Stimulated activated naive B cell treated with anti-CD40 and anti-IgM and Interleukin-4, amounts not matched to agents 10 μg/mL and 1 μg/mL and 100 μg/mL, for 72 hours (primary cell): ENCODE measurements around the gene ITGA7.
A peak's percentile ranks its signal among the peaks of the same experiment; 100 is the strongest.

ENCODE experiments used
- ATAC-seq, 2 donors: fragments of 150-1000 bp; cut with Tn5 transposase; replicated peaks; 2 replicates each; pipeline ENCODE4 v1.10.0; 2021; ENCODE audit warnings: moderate library complexity in 1 of 2
- DNase-seq: peaks from one replicate; pipeline ENCODE4 v3.0.0; 2021
- H3K27ac Mint-ChIP-seq: one replicate; pipeline ENCODE4 v1.8.0; 2022; ENCODE audit warnings: mild to moderate bottlenecking, mixed read lengths
- H3K27me3 Mint-ChIP-seq, 2 donors: one replicate each; pipeline ENCODE4 v1.8.0; 2022; ENCODE audit warnings: mixed read lengths in 2 of 2
- H3K36me3 Mint-ChIP-seq, 2 donors: one replicate each; pipeline ENCODE4 v1.8.0; 2022; ENCODE audit warnings: mixed read lengths in 2 of 2, mild to moderate bottlenecking in 1 of 2
- H3K4me1 Mint-ChIP-seq, 2 donors: one replicate each; pipeline ENCODE4 v1.8.0; 2022; ENCODE audit warnings: mixed read lengths in 2 of 2, mild to moderate bottlenecking in 1 of 2
- H3K4me3 Mint-ChIP-seq, 2 donors: one replicate each; pipeline ENCODE4 v1.8.0; 2022; ENCODE audit warnings: mild to moderate bottlenecking in 2 of 2, mixed read lengths in 2 of 2, moderate library complexity in 1 of 2
- H3K9me3 Mint-ChIP-seq, 2 donors: one replicate each; pipeline ENCODE4 v1.8.0; 2022; ENCODE audit warnings: mixed read lengths in 2 of 2, mild to moderate bottlenecking in 1 of 2

ITGA7 gene

GRCh38 chr12:55676707-55677106, 31.0 kb downstream of the ITGA7 start:
- no peak for DNase-seq
- Mint-ChIP-seq H3K27ac (no peak overlapping the region), H3K4me3 (no peak overlapping the region), H3K36me3 (peaks cover 0 to 2% of the 10 kb centered on the region in 2 donors), H3K9me3 (no peaks in the 10 kb centered on the region), H3K4me1 (peaks cover 27 to 30% of the 10 kb centered on the region in 2 donors), H3K27me3 (no peaks in the 10 kb centered on the region)
- ATAC-seq = no peak

DNA sequence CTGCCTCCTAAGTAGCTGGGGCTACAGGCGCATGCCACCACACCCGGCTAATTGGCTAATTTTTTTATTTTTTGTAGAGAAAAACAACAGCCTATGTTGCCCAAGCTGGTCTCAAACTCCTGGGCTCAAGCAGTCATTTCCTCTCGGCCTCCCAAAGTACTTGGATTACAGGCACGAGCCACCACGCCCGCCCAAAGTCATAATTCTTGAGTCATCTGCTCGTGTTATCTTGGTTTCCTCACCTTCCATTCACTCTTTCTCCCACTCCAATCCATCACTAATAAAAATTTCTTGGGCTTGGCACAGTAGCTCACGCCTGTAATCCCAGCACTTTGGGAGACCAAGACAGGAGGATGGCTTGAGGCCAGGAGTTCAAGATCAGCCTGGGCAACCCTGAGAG, 32.0 kb downstream of the ITGA7 start:
- Mint-ChIP-seq H3K27ac (no peak overlapping the region), H3K9me3 (no peaks in the 10 kb centered on the region)
- no peak for ATAC-seq

GRCh38 chr12:55673638-55674037, 34.1 kb downstream of the ITGA7 start:
- Mint-ChIP-seq H3K27me3 (no peaks in the 10 kb centered on the region), H3K36me3 (peaks cover 0 to 2% of the 10 kb centered on the region in 2 donors), H3K4me1 (peaks cover 17 to 18% of the 10 kb centered on the region in 2 donors), H3K4me3 (peak overlapping the region; percentile 4 to 39), H3K9me3 (no peaks in the 10 kb centered on the region), H3K27ac (peak overlapping the region; percentile 91)
- DNase-seq (peak; percentile 16), ATAC-seq (peak; percentile 100)

More for the DNA sequence above, 32.0 kb downstream of the ITGA7 start:
- Mint-ChIP-seq H3K4me3 (no peak overlapping the region), H3K36me3 (peaks cover 0 to 2% of the 10 kb centered on the region in 2 donors), H3K4me1 (peaks cover 17 to 19% of the 10 kb centered on the region in 2 donors), H3K27me3 (no peaks in the 10 kb centered on the region)
- DNase-seq = no peak

- Mint-ChIP-seq H3K4me3 (no peak overlapping the region), H3K27ac (no peak overlapping the region), H3K36me3 (peaks cover 0 to 2% of the 10 kb centered on the region in 2 donors), H3K9me3 (no peaks in the 10 kb centered on the region), H3K27me3 (no peaks in the 10 kb centered on the region), H3K4me1 (peaks cover 17 to 18% of the 10 kb centered on the region in 2 donors)
- DNase-seq (no peak), ATAC-seq (no peak)
Observed at GRCh38 chr12:55671746-55672145, 36.0 kb downstream of the ITGA7 start.

GRCh38 chr12:55670276-55670675, 37.4 kb downstream of the ITGA7 start:
- Mint-ChIP-seq H3K27me3 (no peaks in the 10 kb centered on the region), H3K27ac (no peak overlapping the region), H3K9me3 (no peaks in the 10 kb centered on the region), H3K4me3 (no peak overlapping the region), H3K4me1 (peaks cover 15 to 18% of the 10 kb centered on the region in 2 donors), H3K36me3 (no peaks in the 10 kb centered on the region)
- DNase-seq (no peak), ATAC-seq (no peak)

DNA sequence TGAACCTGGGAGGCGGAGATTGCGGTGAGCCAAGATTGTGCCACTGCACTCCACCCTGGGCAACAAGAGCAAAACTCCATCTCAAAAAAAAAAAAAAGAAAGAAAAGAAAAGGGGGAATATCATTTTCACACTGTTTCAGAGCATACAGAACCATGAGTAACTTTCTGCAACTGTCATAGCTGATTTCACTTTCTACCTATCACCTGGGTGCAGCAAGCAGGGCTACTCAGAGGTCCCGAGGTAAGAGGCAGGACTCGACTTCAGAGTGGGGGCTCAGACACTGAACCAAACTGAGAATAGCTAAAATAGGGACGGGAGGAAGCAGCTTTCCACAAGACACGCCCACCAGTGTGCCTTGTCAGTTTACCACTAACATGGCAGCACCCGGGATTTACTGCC, 41.2 kb downstream of the ITGA7 start:
- ATAC-seq = no peak
- no peaks in the 10 kb centered on the region for H3K9me3 Mint-ChIP-seq
- H3K4me3 Mint-ChIP-seq = no peak overlapping the region
- peaks cover 0 to 4% of the 10 kb centered on the region in 2 donors for H3K27me3 Mint-ChIP-seq
- DNase-seq = no peak
- peak overlapping the region; percentile 4 for H3K27ac Mint-ChIP-seq
- no peaks in the 10 kb centered on the region for H3K36me3 Mint-ChIP-seq
- no peaks in the 10 kb centered on the region for H3K4me1 Mint-ChIP-seq

DNA sequence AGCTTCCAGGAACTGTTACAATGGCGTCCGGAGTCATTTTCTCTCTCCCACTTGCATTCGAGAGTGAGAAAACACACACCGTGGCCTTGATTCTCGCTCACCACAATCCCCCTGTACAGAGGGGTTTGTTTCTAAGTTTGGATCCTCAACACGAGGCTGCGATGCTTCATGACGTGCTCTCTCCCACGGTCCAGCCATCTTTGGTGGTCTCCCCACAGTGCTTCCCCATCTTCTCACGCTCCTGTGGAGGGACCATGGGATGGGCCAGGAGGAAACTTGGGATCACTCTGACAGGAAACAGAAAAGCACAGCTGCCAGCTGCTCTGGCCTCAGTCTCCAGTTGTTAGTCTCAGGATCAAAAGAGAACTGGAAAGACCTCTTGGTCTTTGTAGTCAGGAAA, 42.9 kb downstream of the ITGA7 start:
- H3K36me3 Mint-ChIP-seq = no peaks in the 10 kb centered on the region
- no peak overlapping the region for H3K27ac Mint-ChIP-seq
- no peaks in the 10 kb centered on the region for H3K9me3 Mint-ChIP-seq
- ATAC-seq = no peak
- DNase-seq = no peak
- peaks cover 0 to 4% of the 10 kb centered on the region in 2 donors for H3K27me3 Mint-ChIP-seq
- H3K4me1 Mint-ChIP-seq = no peaks in the 10 kb centered on the region
- no peak overlapping the region for H3K4me3 Mint-ChIP-seq

GRCh38 chr12:55663391-55663790, 44.3 kb downstream of the ITGA7 start:
- H3K9me3 Mint-ChIP-seq = no peaks in the 10 kb centered on the region
- no peak for DNase-seq
- H3K4me1 Mint-ChIP-seq = no peaks in the 10 kb centered on the region
- no peak for ATAC-seq
- H3K4me3 Mint-ChIP-seq = no peak overlapping the region
- peaks cover 0 to 4% of the 10 kb centered on the region in 2 donors for H3K27me3 Mint-ChIP-seq
- H3K36me3 Mint-ChIP-seq = no peaks in the 10 kb centered on the region
- no peak overlapping the region for H3K27ac Mint-ChIP-seq

GRCh38 chr12:55659486-55660385, 48.0 kb downstream of the ITGA7 start:
- DNase-seq (no peak), ATAC-seq (peak; percentile 70 to 76)
- peaks cover 0 to 4% of the 10 kb centered on the region in 2 donors for H3K27me3 Mint-ChIP-seq
- peaks cover 1 to 6% of the 10 kb centered on the region in 2 donors for H3K4me1 Mint-ChIP-seq
- no peak overlapping the region for H3K4me3 Mint-ChIP-seq
- no peak overlapping the region for H3K27ac Mint-ChIP-seq
- H3K36me3 Mint-ChIP-seq = no peaks in the 10 kb centered on the region
- no peaks in the 10 kb centered on the region for H3K9me3 Mint-ChIP-seq

DNA sequence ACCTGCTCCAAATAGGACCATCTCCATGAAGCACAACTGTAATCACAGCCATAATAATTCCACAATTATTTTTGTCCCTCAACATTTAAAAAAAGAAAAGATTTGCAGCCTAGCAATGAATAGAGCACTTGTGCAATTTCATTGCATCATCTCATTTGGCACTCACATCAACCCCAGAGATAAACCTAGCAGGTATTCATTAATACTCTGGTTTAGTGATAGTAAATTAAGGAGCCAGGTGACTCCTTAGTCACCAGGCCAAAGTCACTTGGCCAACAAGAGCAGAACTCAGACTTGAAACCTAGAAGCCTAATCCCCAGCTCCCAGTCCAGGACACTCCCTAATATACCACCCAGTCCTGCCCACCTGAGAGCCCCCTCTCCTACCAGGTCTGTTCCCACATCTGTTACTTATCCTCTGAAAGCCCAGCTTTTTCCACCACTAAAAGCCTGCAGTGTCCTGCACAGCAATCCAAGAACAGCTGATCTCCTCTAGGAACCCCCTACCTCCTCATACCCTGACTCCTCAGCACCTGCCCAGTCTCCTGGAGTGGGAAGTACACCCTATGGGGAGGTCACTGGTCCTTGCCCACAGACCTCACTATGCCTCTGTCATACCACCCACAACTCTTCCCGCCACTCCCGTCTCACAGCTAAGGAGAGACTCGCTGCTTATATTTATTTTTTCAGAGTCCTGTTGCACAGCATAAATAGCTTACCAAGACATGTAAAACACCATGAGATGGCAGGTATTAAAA, 48.9 kb downstream of the ITGA7 start:
- no peak overlapping the region for H3K4me3 Mint-ChIP-seq
- H3K27ac Mint-ChIP-seq = no peak overlapping the region
- peaks cover 1 to 6% of the 10 kb centered on the region in 2 donors for H3K4me1 Mint-ChIP-seq
- H3K36me3 Mint-ChIP-seq = no peaks in the 10 kb centered on the region
- H3K9me3 Mint-ChIP-seq = no peaks in the 10 kb centered on the region
- DNase-seq (no peak), ATAC-seq (no peak)
- peaks cover 0 to 4% of the 10 kb centered on the region in 2 donors for H3K27me3 Mint-ChIP-seq

DNA sequence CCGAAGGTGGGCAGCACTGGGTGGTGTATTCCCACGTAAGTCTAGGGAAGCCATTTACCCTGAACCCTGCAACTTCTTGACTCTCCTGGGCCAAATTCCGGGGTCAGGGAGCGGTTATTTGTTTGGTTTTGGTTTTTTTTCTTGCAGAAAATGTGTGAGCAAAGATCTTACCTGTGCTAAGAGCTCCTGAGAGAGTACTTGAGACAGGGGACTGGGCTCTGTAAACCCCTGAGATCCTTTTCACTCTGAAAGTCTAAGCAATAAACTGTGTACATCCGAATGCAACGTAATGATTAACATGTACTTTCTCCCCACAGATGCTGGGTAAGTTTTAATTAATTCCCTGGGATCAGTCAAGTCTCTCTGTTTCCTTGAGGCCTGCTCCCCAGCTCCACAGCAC, 49.5 kb downstream of the ITGA7 start:
- Mint-ChIP-seq H3K4me1 (peaks cover 1 to 8% of the 10 kb centered on the region in 2 donors), H3K36me3 (no peaks in the 10 kb centered on the region), H3K4me3 (no peak overlapping the region), H3K27me3 (peaks cover 0 to 4% of the 10 kb centered on the region in 2 donors), H3K9me3 (no peaks in the 10 kb centered on the region), H3K27ac (no peak overlapping the region)
- no peak for DNase-seq
- no peak for ATAC-seq

DNA sequence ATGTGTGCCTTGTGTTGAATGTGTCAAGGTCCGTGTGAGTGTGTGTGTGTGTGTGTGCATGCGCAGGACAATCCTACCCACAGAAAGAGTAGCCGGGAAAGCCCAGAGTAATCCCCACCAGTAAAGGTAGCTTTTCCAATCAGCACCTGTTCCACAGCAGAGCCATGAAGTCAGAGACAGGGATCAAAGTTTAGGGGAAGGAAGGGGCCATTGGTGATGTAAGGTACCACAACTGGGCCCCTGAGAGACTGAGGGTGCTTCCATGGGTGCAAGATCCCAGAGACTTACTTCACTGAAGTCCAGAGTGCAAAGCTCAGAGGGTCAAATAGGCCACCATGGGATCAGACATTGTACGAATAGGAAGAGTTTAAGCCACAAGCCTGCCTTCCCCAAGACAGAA, 50.5 kb downstream of the ITGA7 start:
- Mint-ChIP-seq H3K36me3 (no peaks in the 10 kb centered on the region), H3K27me3 (no peaks in the 10 kb centered on the region), H3K4me3 (no peak overlapping the region), H3K4me1 (peaks cover 6 to 16% of the 10 kb centered on the region in 2 donors), H3K27ac (no peak overlapping the region), H3K9me3 (peaks cover 0 to under 1% of the 10 kb centered on the region in 2 donors)
- no peak for ATAC-seq
- DNase-seq = no peak

DNA sequence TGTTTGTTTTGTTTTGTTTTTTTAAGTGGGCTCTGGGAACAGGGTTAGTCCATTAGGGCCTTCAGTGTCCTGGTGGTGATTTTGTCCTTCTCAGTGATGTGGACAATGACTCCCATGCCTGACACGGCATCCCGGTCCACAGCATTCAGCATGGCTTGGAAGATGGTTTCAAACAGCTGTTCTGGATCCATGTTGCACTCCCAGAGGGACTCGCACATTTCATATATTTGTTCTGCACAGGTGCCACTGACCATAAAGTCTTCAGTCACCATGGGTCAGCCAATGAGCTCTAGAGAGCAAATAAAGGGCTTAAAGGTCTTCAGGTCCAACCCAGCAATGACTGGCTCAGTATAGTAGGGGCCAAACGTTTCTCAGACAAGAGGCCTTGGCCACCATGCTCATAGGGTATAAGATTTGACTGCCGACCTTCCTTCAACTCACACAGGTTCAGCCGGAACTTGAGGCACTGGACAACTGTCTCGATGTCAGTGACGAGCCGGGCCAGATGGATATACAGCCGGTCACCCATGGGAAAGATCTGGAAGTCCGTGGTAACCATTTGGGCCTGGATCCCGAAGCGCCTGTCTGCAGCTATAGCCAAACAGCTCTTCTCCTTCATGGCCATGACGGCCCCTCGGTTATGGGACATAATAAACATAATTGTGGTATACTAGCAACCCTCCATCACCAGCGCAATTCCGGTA, 53.0 kb downstream of the ITGA7 start:
- Mint-ChIP-seq H3K4me3 (no peak overlapping the region), H3K9me3 (peaks cover 9 to 10% of the 10 kb centered on the region in 2 donors), H3K36me3 (peaks cover 8 to 15% of the 10 kb centered on the region in 2 donors), H3K4me1 (peaks cover 14 to 34% of the 10 kb centered on the region in 2 donors), H3K27me3 (no peaks in the 10 kb centered on the region), H3K27ac (no peak overlapping the region)
- no peak for ATAC-seq
- no peak for DNase-seq

DNA sequence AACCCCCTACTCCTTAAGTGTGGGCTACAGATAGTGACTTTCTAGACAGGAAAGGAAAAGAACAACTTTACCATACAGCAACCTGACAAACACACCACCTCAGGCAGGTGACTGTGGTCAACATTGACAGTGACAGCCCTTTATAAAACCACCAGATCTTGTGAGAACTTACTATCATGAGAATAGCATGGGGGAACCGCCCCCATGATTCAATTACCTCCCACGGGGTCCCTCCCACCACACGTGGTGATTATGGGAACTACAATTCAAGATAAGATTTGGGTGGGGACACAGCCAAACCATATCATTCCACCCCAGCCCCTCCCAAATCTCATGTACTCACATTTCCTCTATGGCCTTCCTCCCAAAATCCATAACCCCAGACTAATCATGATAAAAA, 54.7 kb downstream of the ITGA7 start:
- DNase-seq (no peak), ATAC-seq (no peak)
- H3K36me3 Mint-ChIP-seq = peaks cover 8 to 20% of the 10 kb centered on the region in 2 donors
- H3K27me3 Mint-ChIP-seq = no peaks in the 10 kb centered on the region
- no peak overlapping the region for H3K4me3 Mint-ChIP-seq
- H3K9me3 Mint-ChIP-seq = peaks cover 10 to 13% of the 10 kb centered on the region in 2 donors
- peaks cover 14 to 34% of the 10 kb centered on the region in 2 donors for H3K4me1 Mint-ChIP-seq
- peak overlapping the region; percentile 20 for H3K27ac Mint-ChIP-seq
